Cardiac muscle cell (in vitro differentiated cells and primary cell): ENCODE measurements around the gene STOML3. TPM values are rescaled to one million over a fixed set of nuclear protein-coding genes. Genes with fewer than 3 reads are reported as not detected.

Source experiments
- DNase-seq, 2 donors: peaks; one replicate each; pipeline versions ENCODE4 v3.0.0 to v3.0.0-alpha.2; 2010 to 2017; ENCODE audit warnings: low read depth in 1 of 2, low spot score in 1 of 2
- H3K27ac ChIP-seq: fragments of 200-600 bp; sonication (generic); 2 replicates; pipeline ENCODE4 v1.5.1; 2016
- H3K27me3 ChIP-seq: fragments of 200-600 bp; sonication (generic); 2 replicates; pipeline ENCODE4 v1.6.0; 2016; ENCODE audit warnings: control low read depth
- H3K36me3 ChIP-seq: fragments of 200-600 bp; sonication (generic); 2 replicates; pipeline ENCODE4 v1.5.1; 2016; ENCODE audit warnings: control low read depth
- H3K4me1 ChIP-seq: fragments of 200-600 bp; sonication (generic); 2 replicates; pipeline ENCODE4 v1.8.1; 2017; ENCODE audit warnings: low read depth, mild to moderate bottlenecking, mixed run types
- H3K4me3 ChIP-seq: fragments of 200-600 bp; sonication (generic); 2 replicates; pipeline ENCODE4 v1.5.1; 2016; ENCODE audit warnings: mild to moderate bottlenecking
- H3K9me3 ChIP-seq: fragments of 200-600 bp; sonication (generic); 2 replicates; pipeline ENCODE4 v1.5.1; 2017; ENCODE audit warnings: low read depth, mild to moderate bottlenecking, control low read depth
- polyA plus RNA-seq: library from polyadenylated mRNA; unstranded; fragments of >200 nt; fragmentation: Nextera tagmentation; extraction: Ambion mirVana; gene quantifications from 2 replicates; pipeline ENCODE4 v1.2.1, GENCODE V29; 2016
- total RNA-seq: library from RNA; depleted of rRNA; stranded (reverse); fragments of >200 nt; gene quantifications from 2 replicates; pipeline ENCODE4 v1.2.3, GENCODE V29; 2016
- TF ChIP-seq, protein P1 (sequence below): IDR thresholded peaks from 2 replicates; pipeline ENCODE4 v1.5.1; 2012; ENCODE audit warnings: low read depth, mild to moderate bottlenecking, low read length

Gene STOML3
- total and polyA plus RNA-seq, 2 experiments from 2014 or later = not detected

DNA sequence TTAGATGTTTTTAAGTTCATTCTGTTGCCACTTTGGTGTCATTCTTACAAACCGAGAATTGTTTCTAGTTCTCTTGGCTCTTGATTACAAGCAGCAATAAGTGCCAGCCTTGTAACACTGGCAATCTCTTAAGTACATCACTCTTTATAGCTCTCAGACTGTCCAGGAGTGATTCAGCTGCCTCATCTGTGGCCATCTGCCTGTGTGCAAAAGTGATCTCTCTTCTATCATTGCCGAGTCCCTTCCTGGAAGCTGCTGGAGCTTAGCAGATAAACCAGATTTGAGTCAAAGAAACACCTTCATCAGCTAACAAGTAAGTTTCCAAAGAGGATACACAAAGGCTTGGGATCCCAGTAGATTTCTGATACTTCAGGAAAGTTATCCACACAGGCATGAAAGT is 23.2 kb downstream of the STOML3 start:
- Histone ChIP-seq H3K4me3 (no peak overlapping the region), H3K27ac (no peak overlapping the region), H3K36me3 (no peaks in the 10 kb centered on the region), H3K4me1 (no peaks in the 10 kb centered on the region), H3K9me3 (no peaks in the 10 kb centered on the region), H3K27me3 (no peaks in the 10 kb centered on the region)
- no peak for DNase-seq
- TF ChIP-seq, protein P1, sequence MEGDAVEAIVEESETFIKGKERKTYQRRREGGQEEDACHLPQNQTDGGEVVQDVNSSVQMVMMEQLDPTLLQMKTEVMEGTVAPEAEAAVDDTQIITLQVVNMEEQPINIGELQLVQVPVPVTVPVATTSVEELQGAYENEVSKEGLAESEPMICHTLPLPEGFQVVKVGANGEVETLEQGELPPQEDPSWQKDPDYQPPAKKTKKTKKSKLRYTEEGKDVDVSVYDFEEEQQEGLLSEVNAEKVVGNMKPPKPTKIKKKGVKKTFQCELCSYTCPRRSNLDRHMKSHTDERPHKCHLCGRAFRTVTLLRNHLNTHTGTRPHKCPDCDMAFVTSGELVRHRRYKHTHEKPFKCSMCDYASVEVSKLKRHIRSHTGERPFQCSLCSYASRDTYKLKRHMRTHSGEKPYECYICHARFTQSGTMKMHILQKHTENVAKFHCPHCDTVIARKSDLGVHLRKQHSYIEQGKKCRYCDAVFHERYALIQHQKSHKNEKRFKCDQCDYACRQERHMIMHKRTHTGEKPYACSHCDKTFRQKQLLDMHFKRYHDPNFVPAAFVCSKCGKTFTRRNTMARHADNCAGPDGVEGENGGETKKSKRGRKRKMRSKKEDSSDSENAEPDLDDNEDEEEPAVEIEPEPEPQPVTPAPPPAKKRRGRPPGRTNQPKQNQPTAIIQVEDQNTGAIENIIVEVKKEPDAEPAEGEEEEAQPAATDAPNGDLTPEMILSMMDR = no peak

DNA sequence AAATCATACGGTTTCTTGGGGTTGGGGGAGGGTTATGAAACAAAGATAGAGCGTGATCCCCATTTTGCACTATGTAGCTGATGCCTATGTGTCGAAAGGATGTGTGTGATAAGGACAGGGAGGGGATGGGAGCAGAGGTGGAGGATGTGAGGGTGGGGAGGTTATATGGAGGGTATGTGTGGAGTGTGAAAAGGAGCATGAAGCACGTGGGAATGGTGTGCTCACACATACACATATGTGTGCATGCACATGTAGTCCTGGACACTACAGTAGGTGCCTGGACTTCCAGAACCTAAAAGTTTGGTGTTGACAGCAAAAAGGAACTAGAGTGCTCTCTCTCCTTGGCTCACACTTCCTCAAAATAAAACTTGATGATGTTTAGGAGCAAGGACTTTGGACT is 25.4 kb downstream of the STOML3 start:
- no peaks in the 10 kb centered on the region for H3K36me3 ChIP-seq
- TF ChIP-seq, protein P1 = no peak
- no peaks in the 10 kb centered on the region for H3K27me3 ChIP-seq
- H3K4me1 ChIP-seq = no peaks in the 10 kb centered on the region
- DNase-seq = no peak
- no peaks in the 10 kb centered on the region for H3K9me3 ChIP-seq
- H3K4me3 ChIP-seq = no peak overlapping the region
- no peak overlapping the region for H3K27ac ChIP-seq

DNA sequence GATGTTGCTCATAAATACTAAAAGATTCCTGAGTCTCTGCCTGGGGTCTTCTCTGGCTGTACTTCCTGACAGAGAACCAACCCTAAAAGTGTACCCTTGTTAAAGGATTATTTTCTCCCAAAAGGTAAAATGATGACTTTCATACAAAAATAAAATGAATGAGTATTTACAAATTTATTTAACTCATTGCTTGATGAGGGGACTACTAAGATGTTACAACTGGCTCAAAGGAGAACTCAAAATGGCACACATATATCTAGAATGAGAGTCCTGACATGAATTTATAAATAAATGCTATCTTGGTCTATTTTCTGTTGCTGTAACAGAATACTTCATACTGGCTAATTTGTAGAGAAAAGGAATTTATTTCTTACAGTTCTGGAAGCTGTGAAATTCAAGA is 30.5 kb downstream of the STOML3 start:
- no peak overlapping the region for H3K27ac ChIP-seq
- H3K4me1 ChIP-seq = no peaks in the 10 kb centered on the region
- H3K27me3 ChIP-seq = no peaks in the 10 kb centered on the region
- no peaks in the 10 kb centered on the region for H3K9me3 ChIP-seq
- DNase-seq = no peak
- TF ChIP-seq, protein P1 = no peak
- no peaks in the 10 kb centered on the region for H3K36me3 ChIP-seq
- H3K4me3 ChIP-seq = no peak overlapping the region

DNA sequence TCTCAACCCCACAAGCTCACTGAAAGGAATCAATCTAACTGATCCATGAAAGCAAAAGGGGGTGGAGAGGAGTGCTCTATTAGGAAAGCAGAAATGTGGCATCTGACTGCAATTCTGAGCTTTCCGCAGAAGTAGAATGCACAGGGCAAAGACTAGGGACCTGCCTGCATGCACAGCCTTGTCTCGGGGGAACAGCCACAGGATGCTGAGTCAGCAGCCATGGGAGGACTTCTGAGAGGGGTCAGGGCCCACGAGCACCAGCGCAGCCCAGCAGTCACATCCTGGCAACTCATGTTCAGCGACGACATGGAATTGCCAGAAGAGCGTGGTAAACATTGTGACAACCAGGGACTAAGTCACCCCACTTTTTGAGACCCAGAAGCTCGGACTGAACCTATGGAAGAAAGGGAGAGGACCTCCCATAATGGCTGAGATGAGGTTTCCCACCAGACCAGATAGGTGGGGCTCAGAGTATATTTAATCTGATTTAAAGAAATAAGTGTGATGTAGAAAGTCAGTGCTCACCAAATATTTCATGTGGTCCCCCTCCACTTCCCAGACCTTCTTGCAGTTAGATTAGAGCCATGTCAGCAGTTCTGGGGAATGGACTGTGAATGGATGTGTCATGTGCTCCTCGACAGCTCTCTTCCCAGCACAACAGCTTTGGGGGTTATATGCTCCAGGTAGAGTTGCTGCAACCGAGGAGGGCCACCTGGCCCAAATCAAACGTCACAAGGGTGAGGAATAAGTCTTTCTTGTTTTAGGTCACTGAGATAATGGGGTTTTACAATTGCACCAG is 32.6 kb downstream of the STOML3 start:
- H3K27me3 ChIP-seq = no peaks in the 10 kb centered on the region

DNA sequence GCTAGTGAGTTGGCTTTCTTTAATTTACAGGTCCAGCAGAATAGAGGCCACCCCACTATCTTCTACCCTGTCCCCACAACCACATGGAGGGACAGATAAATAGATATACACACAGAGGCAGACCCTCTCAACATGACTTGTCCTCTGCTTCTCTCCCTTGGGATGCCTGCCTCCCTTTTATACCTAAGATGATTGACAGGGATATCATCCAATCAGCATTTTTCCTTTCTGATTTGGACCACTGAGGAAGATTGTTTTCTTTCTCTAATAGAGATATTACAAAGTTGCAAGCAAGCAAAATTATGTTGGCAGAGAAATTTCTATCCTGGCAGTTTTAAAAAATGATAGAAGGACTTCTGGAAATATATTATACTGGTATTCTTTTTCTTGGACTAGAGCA is 35.8 kb downstream of the STOML3 start:
- Histone ChIP-seq H3K36me3 (no peaks in the 10 kb centered on the region), H3K27ac (no peak overlapping the region), H3K27me3 (no peaks in the 10 kb centered on the region), H3K9me3 (no peaks in the 10 kb centered on the region), H3K4me3 (no peak overlapping the region), H3K4me1 (no peaks in the 10 kb centered on the region)
- DNase-seq = peak in 1 of 2 donors; percentile 3
- TF ChIP-seq, protein P1 = no peak

More for the DNA sequence above, 32.6 kb downstream of the STOML3 start:
- H3K9me3 ChIP-seq = no peaks in the 10 kb centered on the region
- H3K27ac ChIP-seq = no peak overlapping the region
- no peak for DNase-seq
- H3K4me1 ChIP-seq = no peaks in the 10 kb centered on the region
- TF ChIP-seq, protein P1 = no peak
- no peaks in the 10 kb centered on the region for H3K36me3 ChIP-seq
- no peak overlapping the region for H3K4me3 ChIP-seq
